Adrenal gland (tissue), 12 donors: Measurements from ENCODE around the gene LUC7L3. TPM values are rescaled to one million over a fixed set of nuclear protein-coding genes. Genes with fewer than 3 reads are reported as not detected.
"Not testable (repeated sequence)": the region's sequence is repeated elsewhere in the genome, so short reads cannot be mapped to it uniquely, and the experiment has no call there.

Experiments
- DNase-seq, 7 donors: peaks; one replicate each; pipeline ENCODE4 v3.0.0-alpha.2; 2019 to 2020
- H3K27ac ChIP-seq, 5 donors: fragments of 200-600 bp; sonication (generic) in 4 of 5; 1 replicate in 3 of 5; 2 replicates in 2 of 5; pipeline versions ENCODE4 v1.5.1 to v1.8.0; 2016 to 2020; ENCODE audit warnings: mild to moderate bottlenecking in 1 of 5
- H3K27me3 ChIP-seq: fragments of 200-600 bp; 2 replicates; pipeline ENCODE4 v1.8.0; 2021
- H3K36me3 ChIP-seq, 2 donors: fragments of 200-600 bp; replicated peaks in 1 of 2; 1 replicate in 1 of 2; 2 replicates in 1 of 2; pipeline versions ENCODE4 v1.5.1 to v1.8.0; 2018 to 2022
- H3K4me1 ChIP-seq, 2 donors: fragments of 200-600 bp; replicated peaks in 1 of 2; 1 replicate in 1 of 2; 2 replicates in 1 of 2; pipeline versions ENCODE4 v1.5.1 to v1.8.0; 2018 to 2021
- H3K4me3 ChIP-seq, 4 donors: fragments of 200-600 bp; sonication (generic) in 3 of 4; one replicate each; pipeline ENCODE4 v1.5.1; 2016 to 2018
- H3K9me3 ChIP-seq, 3 donors: fragments of 200-600 bp; sonication (generic) in 1 of 3; replicated peaks in 1 of 3; 1 replicate in 2 of 3; 2 replicates in 1 of 3; pipeline versions ENCODE4 v1.5.1 to v1.8.0; 2016 to 2021
- POLR2A ChIP-seq, 2 donors: fragments of 450-650 bp; IDR thresholded peaks; one replicate each; pipeline ENCODE4 v1.6.1; 2017; ENCODE audit warnings: antibody characterized with exemption in 2 of 2, mild to moderate bottlenecking in 2 of 2, moderate library complexity in 1 of 2
- WGBS, 4 donors: extraction: QIAGEN DNeasy Blood & Tissue Kit in 2 of 4; methylation state at CpG; one replicate each; pipeline versions ENCODE4 v1.1.5 to v1.1.7; 2013 to 2017; 5-methylcytosine and 5-hydroxymethylcytosine counted together
- intact Hi-C, 2 donors: fragments of 100-400 bp; cut with DNase I; formaldehyde crosslinking; loops; one replicate each; pipeline versions ENCODE4 v1.14.1 to v1.15.0; 2022 to 2023
- polyA plus RNA-seq, 3 donors: library from polyadenylated mRNA; stranded (reverse); fragments of 200-250 nt in 2 of 3; fragments of 350-450 nt in 1 of 3; fragmentation: Illumina TruSeq in 1 of 3; extraction: RNeasy Lipid Tissue Mini Kit (QIAGEN cat#74804) in 1 of 3; gene quantifications; one replicate each; pipeline ENCODE4 v1.2.3, GENCODE V29; 2013 to 2014
- total RNA-seq, 9 donors: library from RNA; depleted of rRNA in 4 of 9; stranded (reverse); fragments of >200 nt in 4 of 9; fragments of 120-200 nt in 1 of 9; fragmentation: NEBNext Ultra II Directional in 1 of 9; extraction: Animal tissue kit (Norgen Biotek cat#: 25700) in 1 of 9; gene quantifications; one replicate each; pipeline versions ENCODE4 v1.1.0 to v1.2.4, GENCODE V29; 2013 to 2023
- TF ChIP-seq, protein P1 (sequence below), 6 experiments: fragments of 450-650 bp in 4 of 6; fragments of 200-600 bp in 2 of 6; sonication (generic) in 1 of 6; IDR thresholded peaks; 1 replicate in 5 of 6; 2 replicates in 1 of 6; pipeline versions ENCODE4 v1.5.1 to v1.8.0; 2016 to 2021; ENCODE audit warnings: antibody characterized with exemption in 6 of 6, mild to moderate bottlenecking in 2 of 6, moderate library complexity in 1 of 6
- donor health status: healthy with polysubstance abuse.
- donor health status: Bipolar disorder and iron deficiency.
- donor health status: DM: yes; HTN: yes; CAD: no.
- donor health status: DM: no; HTN: no; CAD: no.
- donor health status: DM: no; HTN: no; CAD: no.
- donor health status: DM: yes; HTN: yes; CAD: no.

LUC7L3 gene
- total and polyA plus RNA-seq, 12 donors, result 16.1 to 248 (median 89.2) TPM

DNA sequence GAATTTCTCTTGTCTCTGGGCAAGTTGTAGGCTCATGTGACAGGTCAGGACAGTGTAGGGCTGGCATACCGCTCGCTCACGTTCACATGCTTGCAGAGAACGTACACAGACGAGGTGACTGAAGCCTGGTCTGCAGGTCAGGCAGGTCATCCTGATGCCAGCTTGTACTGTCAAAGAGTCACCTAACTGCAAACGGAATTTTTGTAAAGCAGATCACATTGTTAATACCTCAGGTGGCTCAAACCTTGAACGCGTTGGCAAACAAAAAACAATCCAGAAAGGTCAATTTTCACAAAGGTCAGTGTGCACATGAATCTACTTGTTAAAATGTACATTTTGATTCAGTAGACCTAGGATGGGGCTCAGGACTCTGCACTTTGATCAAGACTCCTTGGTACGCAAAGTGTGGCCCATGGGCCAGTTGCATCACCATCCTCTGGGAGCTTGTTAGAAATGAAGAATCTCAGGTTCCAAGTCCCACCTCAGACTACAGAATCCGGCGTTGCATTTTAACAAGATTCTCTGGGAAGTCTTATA is 40.3 kb upstream of the LUC7L3 start:
- Histone ChIP-seq H3K27ac (no peak overlapping the region), H3K4me1 (peaks cover 12 to 24% of the 10 kb centered on the region in 2 donors), H3K36me3 (peaks cover 0 to 3% of the 10 kb centered on the region in 2 donors), H3K27me3 (no peaks in the 10 kb centered on the region), H3K4me3 (no peak overlapping the region), H3K9me3 (no peaks in the 10 kb centered on the region)
- peak in 1 of 7 donors; percentile 5 for DNase-seq
- WGBS, 4 donors, result 92 to 95% (median 94%) methylated on average over 11 of the region's 11 CpGs
- intact Hi-C loops, result loop anchor here in 1 of 2 donors (5.0 kb wide), 1 partner anchor 47 kb away; the partner anchor contains the start of gene ABCC3
- TF ChIP-seq, protein P1, sequence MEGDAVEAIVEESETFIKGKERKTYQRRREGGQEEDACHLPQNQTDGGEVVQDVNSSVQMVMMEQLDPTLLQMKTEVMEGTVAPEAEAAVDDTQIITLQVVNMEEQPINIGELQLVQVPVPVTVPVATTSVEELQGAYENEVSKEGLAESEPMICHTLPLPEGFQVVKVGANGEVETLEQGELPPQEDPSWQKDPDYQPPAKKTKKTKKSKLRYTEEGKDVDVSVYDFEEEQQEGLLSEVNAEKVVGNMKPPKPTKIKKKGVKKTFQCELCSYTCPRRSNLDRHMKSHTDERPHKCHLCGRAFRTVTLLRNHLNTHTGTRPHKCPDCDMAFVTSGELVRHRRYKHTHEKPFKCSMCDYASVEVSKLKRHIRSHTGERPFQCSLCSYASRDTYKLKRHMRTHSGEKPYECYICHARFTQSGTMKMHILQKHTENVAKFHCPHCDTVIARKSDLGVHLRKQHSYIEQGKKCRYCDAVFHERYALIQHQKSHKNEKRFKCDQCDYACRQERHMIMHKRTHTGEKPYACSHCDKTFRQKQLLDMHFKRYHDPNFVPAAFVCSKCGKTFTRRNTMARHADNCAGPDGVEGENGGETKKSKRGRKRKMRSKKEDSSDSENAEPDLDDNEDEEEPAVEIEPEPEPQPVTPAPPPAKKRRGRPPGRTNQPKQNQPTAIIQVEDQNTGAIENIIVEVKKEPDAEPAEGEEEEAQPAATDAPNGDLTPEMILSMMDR (IDR thresholded peaks at IDR 0.05), result no peak

DNA sequence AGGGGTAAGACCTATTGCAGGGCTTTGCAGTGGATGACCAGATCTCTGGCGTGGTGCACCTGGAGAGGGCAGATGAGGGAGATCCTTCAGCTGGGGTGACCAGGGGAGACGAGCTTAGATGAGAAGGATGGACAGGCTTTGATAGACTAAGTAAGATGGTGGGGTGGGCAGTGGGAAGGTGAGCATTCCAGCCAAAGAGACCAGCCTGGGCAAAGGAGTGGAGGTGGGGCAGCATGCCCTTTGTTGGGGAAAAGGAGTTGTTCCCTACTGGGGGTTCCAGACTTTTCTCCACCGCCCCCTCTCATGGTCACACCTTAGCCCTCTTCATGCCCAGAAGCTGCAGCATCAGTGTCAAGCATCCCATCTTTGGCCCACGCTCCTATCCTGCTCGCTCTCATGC is 39.3 kb upstream of the LUC7L3 start:
- H3K36me3 ChIP-seq, result peaks cover 0 to 3% of the 10 kb centered on the region in 2 donors
- no peak overlapping the region for H3K27ac ChIP-seq
- WGBS, 4 donors, result 93 to 99% (median 97%) methylated on average over 5 of the region's 5 CpGs
- H3K4me3 ChIP-seq, result no peak overlapping the region
- H3K4me1 ChIP-seq, result peaks cover 12 to 24% of the 10 kb centered on the region in 2 donors
- DNase-seq, result peak in 2 of 7 donors; percentile 10 to 13
- TF ChIP-seq POLR2A (IDR thresholded peaks at IDR 0.05), result no peak
- TF ChIP-seq, protein P1 (IDR thresholded peaks at IDR 0.05), result no peak
- H3K9me3 ChIP-seq, result no peaks in the 10 kb centered on the region
- intact Hi-C loops, result loop anchor here in 1 of 2 donors (5.0 kb wide), 1 partner anchor 48 kb away; the partner anchor contains the start of gene ABCC3
- no peaks in the 10 kb centered on the region for H3K27me3 ChIP-seq

DNA sequence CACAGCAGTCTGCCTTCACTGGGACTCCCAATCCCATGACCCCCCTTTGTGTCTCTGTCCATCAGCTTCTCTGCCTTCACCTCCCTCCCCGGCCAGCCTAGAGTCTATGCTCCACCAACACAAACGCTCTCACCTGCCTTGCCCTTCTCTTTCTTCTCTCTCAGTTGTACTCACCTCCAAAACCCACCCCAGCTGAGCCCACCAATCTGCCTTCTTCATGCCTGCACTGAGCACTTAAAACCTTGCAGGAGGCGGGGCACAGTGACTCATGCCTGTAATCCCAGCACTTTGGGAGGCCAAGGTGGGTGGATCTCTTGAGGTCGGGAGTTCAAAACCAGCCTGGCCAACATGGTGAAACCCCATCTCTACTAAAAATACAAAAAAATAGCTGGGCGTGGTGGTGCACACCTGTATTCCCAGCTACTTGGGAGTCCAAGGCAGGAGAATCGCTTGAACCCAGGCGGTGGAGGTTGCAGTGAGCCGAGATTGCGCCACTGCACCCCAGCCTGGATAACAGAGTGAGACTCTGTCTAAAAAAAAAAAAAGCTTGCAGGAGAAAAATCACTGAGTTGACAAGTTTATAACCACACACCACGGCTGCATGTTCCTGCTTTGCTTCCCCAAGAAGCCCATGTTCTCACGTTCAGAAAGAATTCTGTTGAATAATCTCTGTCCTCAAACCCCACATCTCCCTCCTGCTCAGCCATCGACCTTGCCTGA is 38.7 kb upstream of the LUC7L3 start:
- H3K27me3 ChIP-seq, H3K9me3 ChIP-seq, H3K36me3 ChIP-seq, H3K4me3 ChIP-seq: not testable (repeated sequence)
- peak in 2 of 7 donors; percentile 20 to 23 for DNase-seq
- H3K4me1 ChIP-seq, result peaks cover 12 to 25% of the 10 kb centered on the region in 2 donors
- peak overlapping the region; percentile 36 to 87 (median 76) for H3K27ac ChIP-seq
- intact Hi-C loops, result loop anchor here in 1 of 2 donors (5.0 kb wide), 1 partner anchor 48 kb away; the partner anchor contains the start of gene ABCC3
- WGBS, 4 donors, result 58 to 66% (median 62%) methylated on average over 10 to 12 of the region's 12 CpGs

DNA sequence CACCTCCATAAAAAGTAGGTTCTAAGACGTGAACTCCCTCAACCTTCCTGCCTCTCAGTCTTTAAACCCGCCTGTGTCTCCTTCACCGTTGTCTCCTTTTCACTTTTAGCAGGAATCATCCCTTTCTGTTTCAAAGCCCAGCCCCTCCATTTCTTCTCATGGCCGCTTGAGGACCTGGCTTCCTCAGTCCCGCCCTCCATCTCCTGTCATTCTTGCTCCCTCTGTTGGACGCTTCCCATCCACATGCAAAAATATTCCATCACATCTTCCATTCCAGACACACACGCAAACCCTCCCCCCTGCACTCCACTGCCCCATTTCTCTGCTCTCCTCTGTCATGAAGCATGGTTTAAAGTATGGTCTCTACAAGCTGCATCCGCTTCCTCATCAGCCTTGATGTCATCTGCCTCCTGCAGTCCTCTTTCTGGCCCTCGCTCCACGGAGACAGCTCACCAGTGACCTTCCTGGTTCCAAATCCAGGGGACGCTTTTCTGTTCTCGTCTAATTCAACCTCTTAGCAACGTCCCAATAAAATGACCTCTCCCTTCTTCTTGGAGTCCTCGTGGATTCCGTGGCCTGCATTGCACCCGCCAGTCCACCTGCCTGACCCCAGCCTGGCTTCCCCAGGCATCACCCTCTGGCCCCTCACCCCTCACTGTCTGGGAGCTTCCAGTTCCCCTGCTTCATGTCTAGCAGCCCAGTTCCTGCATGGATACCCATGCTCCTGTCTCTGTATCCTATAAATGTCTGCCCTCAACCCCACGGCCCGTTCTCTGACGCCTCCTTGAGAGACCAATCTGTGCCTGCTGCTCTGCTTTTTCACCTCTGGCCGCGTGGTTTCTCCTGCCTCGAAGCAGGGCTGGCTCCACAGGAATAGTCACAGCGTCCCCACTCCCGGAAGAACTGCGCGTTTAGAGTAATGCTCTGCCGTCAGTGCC is 37.9 kb upstream of the LUC7L3 start:
- Histone ChIP-seq H3K27ac (peak overlapping the region; percentile 36 to 87 (median 76)), H3K4me1 (peaks cover 19 to 32% of the 10 kb centered on the region in 2 donors), H3K4me3 (no peak overlapping the region), H3K27me3 (no peaks in the 10 kb centered on the region), H3K9me3 (no peaks in the 10 kb centered on the region), H3K36me3 (peaks cover 0 to 3% of the 10 kb centered on the region in 2 donors)
- 44 to 51% (median 48%) methylated on average over 27 of the region's 27 CpGs for WGBS, 4 donors
- TF ChIP-seq POLR2A (IDR thresholded peaks at IDR 0.05), result peak in 1 of 2 donors; percentile 40
- TF ChIP-seq, protein P1 (IDR thresholded peaks at IDR 0.05), result peak in 5 of 6 experiments; percentile 51 to 79 (median 70)
- peak in 6 of 7 donors; percentile 75 to 83 (median 76) for DNase-seq
- intact Hi-C loops, result loop anchor here in 1 of 2 donors (5.0 kb wide), 1 partner anchor 49 kb away; the partner anchor contains the start of gene ABCC3
